ENCODE results near the gene TSR3.

Gene TSR3

DNA sequence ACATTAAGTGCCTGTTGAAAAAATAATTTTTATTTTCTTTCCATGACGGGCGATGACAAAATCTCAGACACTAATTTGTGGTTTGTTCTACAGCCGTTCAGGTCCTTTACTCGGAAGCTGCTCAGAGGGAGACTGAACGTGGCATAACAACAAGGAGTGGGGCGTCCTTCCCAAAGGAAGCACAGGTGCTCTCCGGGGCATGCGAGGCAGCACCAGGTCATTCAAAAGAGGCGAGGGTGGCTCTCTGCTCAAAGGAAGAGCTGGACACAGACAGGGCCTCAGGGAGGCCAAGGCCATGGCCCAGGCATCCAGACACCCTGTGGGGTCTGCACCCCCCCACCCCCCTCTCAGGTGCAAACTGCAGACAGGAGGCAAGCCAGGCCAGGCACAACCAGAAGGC, 46.7 kb upstream of the TSR3 start:
- Histone ChIP-seq H3K27me3 (ENCODE audit: insufficient read depth, low read length, poor library complexity, severe bottlenecking) (no peaks in the 10 kb centered on the region), H2AFZ (ENCODE audit: low read length) (no peak overlapping the region), H3K4me2 (ENCODE audit: low read depth, low read length, poor library complexity, severe bottlenecking) (no peak overlapping the region), H3K79me2 (ENCODE audit: insufficient read depth, low read length) (no peaks in the 10 kb centered on the region), H3K9me2 (replicated peaks; ENCODE audit: low read depth, low read length) (no peaks in the 10 kb centered on the region), H3K4me3 (ENCODE audit: low read length, poor library complexity, severe bottlenecking) (no peak overlapping the region), H3K9ac (ENCODE audit: low read depth, low read length, poor library complexity, severe bottlenecking) (no peak overlapping the region), H3K36me3 (ENCODE audit: insufficient read depth, low read length) (no peaks in the 10 kb centered on the region; the same call in 1 of the 2 replicates), H3K9me3 (ENCODE audit: insufficient read depth, low read depth, low read length) (no peaks in the 10 kb centered on the region), H3F3A (ENCODE audit: low read depth) (no peaks in the 10 kb centered on the region), H4K20me1 (ENCODE audit: insufficient read depth, low read length, poor library complexity, severe bottlenecking) (no peaks in the 10 kb centered on the region), H3K4me1 (ENCODE audit: insufficient read depth, low read length, poor library complexity, severe bottlenecking) (no peaks in the 10 kb centered on the region)
- TF ChIP-seq EZH2phosphoT487 (IDR thresholded peaks at IDR 0.05; ENCODE audit: borderline replicate concordance): no peak
- TF ChIP-seq CTCF (conservative IDR thresholded peaks at IDR 0.05; ENCODE audit: low read length): no peak

- H2AFZ ChIP-seq (ENCODE audit: low read length): no peak overlapping the region
Measured at GRCh38 chr16:1397779-1398178, 46.1 kb upstream of the TSR3 start.

GRCh38 chr16:1395444-1396031, 43.9 kb upstream of the TSR3 start:
- H3K4me1 ChIP-seq (ENCODE audit: insufficient read depth, low read length, poor library complexity, severe bottlenecking): no peaks in the 10 kb centered on the region
- H3K4me2 ChIP-seq (ENCODE audit: low read depth, low read length, poor library complexity, severe bottlenecking): no peak overlapping the region
- H3K9me3 ChIP-seq (ENCODE audit: insufficient read depth, low read depth, low read length): no peaks in the 10 kb centered on the region
- H3K27me3 ChIP-seq (ENCODE audit: insufficient read depth, low read length, poor library complexity, severe bottlenecking): no peaks in the 10 kb centered on the region
- TF ChIP-seq EZH2phosphoT487 (IDR thresholded peaks at IDR 0.05; ENCODE audit: borderline replicate concordance) (no peak), CTCF (conservative IDR thresholded peaks at IDR 0.05; ENCODE audit: low read length) (no peak)
- no peak overlapping the region for H3K9ac ChIP-seq (ENCODE audit: low read depth, low read length, poor library complexity, severe bottlenecking)
- no peaks in the 10 kb centered on the region for H4K20me1 ChIP-seq (ENCODE audit: insufficient read depth, low read length, poor library complexity, severe bottlenecking)
- no peaks in the 10 kb centered on the region for H3K36me3 ChIP-seq (ENCODE audit: insufficient read depth, low read length)
- H3K4me3 ChIP-seq (ENCODE audit: low read length, poor library complexity, severe bottlenecking): no peak overlapping the region
- H3F3A ChIP-seq (ENCODE audit: low read depth): no peaks in the 10 kb centered on the region
- no peak overlapping the region for H2AFZ ChIP-seq (ENCODE audit: low read length)
- H3K9me2 ChIP-seq (replicated peaks; ENCODE audit: low read depth, low read length): no peaks in the 10 kb centered on the region
- no peaks in the 10 kb centered on the region for H3K79me2 ChIP-seq (ENCODE audit: insufficient read depth, low read length)

More at GRCh38 chr16:1397779-1398178, 46.1 kb upstream of the TSR3 start:
- Histone ChIP-seq H3K4me3 (ENCODE audit: low read length, poor library complexity, severe bottlenecking) (no peak overlapping the region), H3K9me3 (ENCODE audit: insufficient read depth, low read depth, low read length) (no peaks in the 10 kb centered on the region), H4K20me1 (ENCODE audit: insufficient read depth, low read length, poor library complexity, severe bottlenecking) (no peaks in the 10 kb centered on the region), H3K4me1 (ENCODE audit: insufficient read depth, low read length, poor library complexity, severe bottlenecking) (no peaks in the 10 kb centered on the region), H3K4me2 (ENCODE audit: low read depth, low read length, poor library complexity, severe bottlenecking) (no peak overlapping the region), H3K9me2 (replicated peaks; ENCODE audit: low read depth, low read length) (no peaks in the 10 kb centered on the region), H3K9ac (ENCODE audit: low read depth, low read length, poor library complexity, severe bottlenecking) (no peak overlapping the region), H3K79me2 (ENCODE audit: insufficient read depth, low read length) (no peaks in the 10 kb centered on the region), H3K36me3 (ENCODE audit: insufficient read depth, low read length) (no peaks in the 10 kb centered on the region; the same call in 1 of the 2 replicates), H3K27me3 (ENCODE audit: insufficient read depth, low read length, poor library complexity, severe bottlenecking) (no peaks in the 10 kb centered on the region), H3F3A (ENCODE audit: low read depth) (no peaks in the 10 kb centered on the region)
- no peak for TF ChIP-seq EZH2phosphoT487 (IDR thresholded peaks at IDR 0.05; ENCODE audit: borderline replicate concordance)
- no peak for TF ChIP-seq CTCF (conservative IDR thresholded peaks at IDR 0.05; ENCODE audit: low read length)

All from Loucy (cell line).